GM12872 (cell line): ENCODE data around the gene ENPP7.

Source experiments
- TF ChIP-seq, protein P1 (sequence below): IDR thresholded peaks from 3 replicates; pipeline ENCODE4 v1.5.1; 2011; ENCODE audit warnings: low read depth, mild to moderate bottlenecking, low read length, moderate library complexity; ENCODE audit not compliant: insufficient read depth

ENPP7 gene

DNA sequence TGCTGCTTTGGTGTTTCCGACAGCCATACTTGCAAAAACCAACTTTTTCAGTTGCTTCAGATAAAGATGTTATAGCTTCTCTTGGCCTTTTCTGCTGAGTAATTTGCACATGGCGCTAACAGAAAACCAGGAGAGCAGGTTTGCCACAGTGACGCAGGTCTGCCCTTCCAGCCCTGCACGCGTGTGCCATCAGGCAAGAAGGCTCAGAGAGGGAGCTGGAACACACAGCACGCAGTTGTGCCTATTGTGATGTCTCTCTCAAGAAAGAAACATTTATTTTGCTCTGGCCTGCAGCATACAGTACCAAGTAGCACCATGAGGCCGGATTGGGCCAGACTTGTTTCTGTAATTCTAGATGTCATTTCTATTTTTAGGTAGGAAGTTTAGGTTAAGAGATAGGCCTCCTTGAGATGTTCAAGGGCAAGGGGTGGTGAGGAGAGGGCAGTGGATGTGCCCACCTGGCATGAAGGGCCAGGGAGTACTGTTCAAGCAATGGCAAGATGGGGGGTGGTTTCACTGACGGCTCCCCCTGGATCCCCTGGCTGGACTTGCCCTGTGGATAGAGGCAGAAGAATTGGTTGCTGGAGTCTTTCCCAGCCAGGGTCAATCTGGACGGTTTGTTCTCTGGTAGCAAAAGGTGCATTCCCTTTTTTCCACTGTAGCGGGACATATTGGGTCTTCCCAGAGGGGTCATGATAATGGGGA lies 49.1 kb downstream of the ENPP7 start:
- TF ChIP-seq, protein P1, sequence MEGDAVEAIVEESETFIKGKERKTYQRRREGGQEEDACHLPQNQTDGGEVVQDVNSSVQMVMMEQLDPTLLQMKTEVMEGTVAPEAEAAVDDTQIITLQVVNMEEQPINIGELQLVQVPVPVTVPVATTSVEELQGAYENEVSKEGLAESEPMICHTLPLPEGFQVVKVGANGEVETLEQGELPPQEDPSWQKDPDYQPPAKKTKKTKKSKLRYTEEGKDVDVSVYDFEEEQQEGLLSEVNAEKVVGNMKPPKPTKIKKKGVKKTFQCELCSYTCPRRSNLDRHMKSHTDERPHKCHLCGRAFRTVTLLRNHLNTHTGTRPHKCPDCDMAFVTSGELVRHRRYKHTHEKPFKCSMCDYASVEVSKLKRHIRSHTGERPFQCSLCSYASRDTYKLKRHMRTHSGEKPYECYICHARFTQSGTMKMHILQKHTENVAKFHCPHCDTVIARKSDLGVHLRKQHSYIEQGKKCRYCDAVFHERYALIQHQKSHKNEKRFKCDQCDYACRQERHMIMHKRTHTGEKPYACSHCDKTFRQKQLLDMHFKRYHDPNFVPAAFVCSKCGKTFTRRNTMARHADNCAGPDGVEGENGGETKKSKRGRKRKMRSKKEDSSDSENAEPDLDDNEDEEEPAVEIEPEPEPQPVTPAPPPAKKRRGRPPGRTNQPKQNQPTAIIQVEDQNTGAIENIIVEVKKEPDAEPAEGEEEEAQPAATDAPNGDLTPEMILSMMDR, result no peak

DNA sequence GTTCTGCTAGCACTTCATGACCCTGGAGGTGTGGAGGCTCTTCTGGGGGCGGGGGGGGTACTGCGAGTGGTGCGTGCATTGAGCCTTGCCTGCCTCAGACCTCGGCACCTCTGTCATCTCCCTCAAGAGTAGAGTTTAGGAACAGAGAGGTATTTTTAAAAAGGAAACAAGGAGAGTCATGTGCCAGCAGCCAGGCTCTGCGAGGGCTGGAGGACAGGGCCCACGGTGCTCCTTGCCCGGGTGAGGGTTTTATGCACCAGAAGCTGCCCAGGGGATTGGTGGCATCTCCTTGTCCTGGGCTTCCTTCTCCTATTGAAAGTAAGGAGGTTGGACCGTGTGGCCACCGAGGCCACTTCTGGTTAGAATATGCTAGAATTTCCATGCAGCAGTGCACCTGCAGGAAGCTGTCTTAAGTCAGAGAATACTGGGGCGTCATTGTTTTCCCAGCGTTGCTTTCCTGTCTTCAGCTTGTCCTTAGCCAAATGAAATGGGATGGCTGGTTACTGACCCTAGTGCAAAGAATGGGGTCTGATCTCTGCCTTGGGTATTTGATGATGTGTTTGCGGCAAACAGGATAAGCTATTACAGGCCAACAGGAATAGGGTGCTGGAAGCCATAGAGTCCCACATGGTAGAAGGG lies 50.4 kb downstream of the ENPP7 start:
- TF ChIP-seq, protein P1, result no peak

DNA sequence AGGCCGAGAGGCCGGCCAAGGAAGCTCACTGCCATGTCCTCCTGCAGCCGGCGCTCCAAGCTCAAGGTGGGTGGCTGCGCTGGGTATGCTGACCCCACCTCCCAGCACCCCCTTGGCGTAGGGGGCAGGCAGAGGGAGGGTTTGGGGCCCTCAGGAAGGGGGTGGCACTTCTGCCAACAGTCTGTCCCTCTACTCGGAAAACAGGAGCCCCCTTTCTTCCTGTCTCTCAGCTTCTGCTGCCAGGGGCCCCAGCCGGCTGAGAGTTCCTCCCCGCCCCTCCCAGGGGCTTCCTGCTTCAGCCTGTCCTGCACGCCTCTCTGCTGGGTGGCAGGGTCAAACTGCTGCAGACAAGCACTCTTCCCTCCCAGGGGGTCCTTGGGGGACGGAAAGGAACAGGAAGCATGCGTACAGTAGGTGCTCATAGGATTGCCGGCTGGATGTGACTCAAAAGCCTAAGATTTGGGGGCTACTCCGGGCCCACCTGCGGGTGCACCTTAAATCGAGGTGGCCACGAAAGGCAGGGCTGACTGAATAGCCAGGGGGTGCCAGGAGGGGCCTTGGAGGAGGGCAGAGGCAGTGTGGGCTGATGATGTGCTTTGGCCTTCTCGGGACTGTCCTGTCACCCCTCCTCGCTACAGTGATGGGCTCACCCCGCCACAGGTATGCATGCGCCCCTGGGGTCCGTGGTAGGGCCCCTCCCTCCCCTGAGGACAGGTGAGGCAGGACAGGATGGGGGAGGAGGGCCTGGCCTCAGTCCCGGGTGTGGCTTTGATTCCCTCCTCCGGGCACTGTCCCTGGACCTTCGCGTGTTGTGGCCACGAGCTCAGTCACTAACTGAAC lies 51.2 kb downstream of the ENPP7 start:
- TF ChIP-seq, protein P1, result no peak

DNA sequence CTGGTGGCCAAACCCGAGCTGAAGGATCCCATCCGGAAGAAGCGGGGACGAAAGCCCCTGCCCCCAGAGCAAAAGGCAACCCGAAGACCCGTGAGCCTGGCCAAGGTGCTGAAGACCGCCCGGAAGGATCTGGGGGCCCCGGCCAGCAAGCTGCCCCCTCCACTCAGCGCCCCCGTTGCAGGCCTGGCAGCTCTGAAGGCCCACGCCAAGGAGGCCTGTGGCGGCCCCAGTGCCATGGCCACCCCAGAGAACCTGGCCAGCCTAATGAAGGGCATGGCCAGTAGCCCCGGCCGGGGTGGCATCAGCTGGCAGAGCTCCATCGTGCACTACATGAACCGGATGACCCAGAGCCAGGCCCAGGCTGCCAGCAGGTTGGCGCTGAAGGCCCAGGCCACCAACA lies 53.1 kb downstream of the ENPP7 start:
- TF ChIP-seq, protein P1, result no peak

DNA sequence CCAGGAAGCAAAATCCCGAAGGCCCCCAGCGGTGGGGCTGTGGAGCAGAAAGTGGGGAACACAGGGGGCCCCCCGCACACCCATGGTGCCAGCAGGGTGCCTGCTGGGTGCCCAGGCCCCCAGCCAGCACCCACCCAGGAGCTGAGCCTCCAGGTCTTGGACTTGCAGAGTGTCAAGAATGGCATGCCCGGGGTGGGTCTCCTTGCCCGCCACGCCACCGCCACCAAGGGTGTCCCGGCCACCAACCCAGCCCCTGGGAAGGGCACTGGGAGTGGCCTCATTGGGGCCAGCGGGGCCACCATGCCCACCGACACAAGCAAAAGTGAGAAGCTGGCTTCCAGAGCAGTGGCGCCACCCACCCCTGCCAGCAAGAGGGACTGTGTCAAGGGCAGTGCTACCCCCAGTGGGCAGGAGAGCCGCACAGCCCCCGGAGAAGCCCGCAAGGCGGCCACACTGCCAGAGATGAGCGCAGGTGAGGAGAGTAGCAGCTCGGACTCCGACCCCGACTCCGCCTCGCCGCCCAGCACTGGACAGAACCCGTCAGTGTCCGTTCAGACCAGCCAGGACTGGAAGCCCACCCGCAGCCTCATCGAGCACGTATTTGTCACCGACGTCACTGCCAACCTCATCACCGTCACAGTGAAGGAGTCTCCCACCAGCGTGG lies 53.7 kb downstream of the ENPP7 start:
- TF ChIP-seq, protein P1, result no peak

DNA sequence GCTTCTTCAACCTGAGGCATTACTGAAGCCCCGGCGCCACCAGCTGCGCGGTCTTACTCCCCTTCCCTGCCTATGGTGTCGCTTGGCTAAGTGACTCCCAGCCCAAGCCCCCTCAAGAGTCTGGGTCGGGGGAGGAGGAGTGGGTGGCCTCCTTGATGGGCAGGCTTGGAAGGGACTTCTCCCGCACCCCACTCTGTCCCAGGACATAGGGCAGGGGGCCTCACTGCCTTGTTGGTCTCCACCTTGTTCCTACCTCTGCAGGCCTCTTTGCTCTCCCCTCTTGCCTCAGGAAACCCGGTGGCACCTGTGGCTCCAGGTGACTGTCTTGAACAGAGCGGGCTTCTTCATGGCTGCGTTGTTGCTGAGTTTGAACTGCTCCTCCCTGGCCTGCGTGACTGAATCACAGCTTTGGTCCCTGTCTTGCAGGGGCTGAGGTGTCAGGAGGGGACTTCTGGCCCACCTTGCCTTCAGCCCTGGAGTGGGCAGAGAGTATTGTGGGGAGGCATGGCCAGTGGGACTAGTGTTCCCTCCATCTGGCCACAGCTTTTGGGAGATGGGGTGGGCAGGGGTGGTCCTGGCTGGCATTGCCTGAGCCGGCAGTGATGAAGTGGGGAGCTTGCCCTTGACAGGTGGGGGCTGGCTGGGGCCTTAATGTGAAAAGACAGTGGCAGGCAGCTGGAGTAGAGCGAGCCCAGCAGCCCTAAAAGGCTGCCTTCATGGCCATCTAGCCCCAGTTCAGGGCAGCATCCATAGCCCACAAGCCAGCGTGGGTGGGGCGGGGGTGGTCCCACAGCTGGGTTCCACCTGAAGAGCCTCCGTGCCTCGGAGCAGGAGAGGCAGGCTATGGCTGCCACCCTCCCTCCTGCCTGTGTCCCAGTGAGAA lies 54.5 kb downstream of the ENPP7 start:
- TF ChIP-seq, protein P1, result no peak
